C4-2B (cell line): ENCODE measurements around the gene PACSIN1.

ENCODE experiments used
- H3K27ac ChIP-seq: fragments of 450-650 bp; 2 replicates; pipeline ENCODE4 v1.5.1; 2017
- CTCF ChIP-seq: fragments of 450-650 bp; conservative IDR thresholded peaks from 2 replicates; pipeline ENCODE4 v1.5.1; 2017; ENCODE audit warnings: mild to moderate bottlenecking
- ZFX ChIP-seq: fragments of 450-650 bp; IDR thresholded peaks from 2 replicates; pipeline ENCODE4 v1.6.1; 2017

The PACSIN1 gene

GRCh38 chr6:34568341-34569201 is 102.7 kb downstream of the PACSIN1 start:
- TF ChIP-seq CTCF (no peak), ZFX (no peak)
- H3K27ac ChIP-seq = no peak overlapping the region

GRCh38 chr6:34569361-34569973 is 103.6 kb downstream of the PACSIN1 start:
- H3K27ac ChIP-seq = no peak overlapping the region
- TF ChIP-seq CTCF (no peak), ZFX (no peak)

- TF ChIP-seq ZFX (no peak), CTCF (no peak)
- no peak overlapping the region for H3K27ac ChIP-seq
Measured at GRCh38 chr6:34570066-34570833, 104.4 kb downstream of the PACSIN1 start.

GRCh38 chr6:34571388-34571787 is 105.5 kb downstream of the PACSIN1 start:
- no peak overlapping the region for H3K27ac ChIP-seq
- TF ChIP-seq ZFX (no peak), CTCF (no peak)

GRCh38 chr6:34572021-34572420 is 106.1 kb downstream of the PACSIN1 start:
- TF ChIP-seq CTCF (no peak), ZFX (no peak)
- no peak overlapping the region for H3K27ac ChIP-seq

GRCh38 chr6:34572585-34572984 is 106.7 kb downstream of the PACSIN1 start:
- no peak for TF ChIP-seq CTCF
- no peak for TF ChIP-seq ZFX
- no peak overlapping the region for H3K27ac ChIP-seq
